ENCODE measurements around the gene PAPOLA. TPM values are rescaled to one million over a fixed set of nuclear protein-coding genes. Genes with fewer than 3 reads are reported as not detected.

PAPOLA gene
- total RNA-seq, 1 donor from 2014 or later: 188 TPM

DNA sequence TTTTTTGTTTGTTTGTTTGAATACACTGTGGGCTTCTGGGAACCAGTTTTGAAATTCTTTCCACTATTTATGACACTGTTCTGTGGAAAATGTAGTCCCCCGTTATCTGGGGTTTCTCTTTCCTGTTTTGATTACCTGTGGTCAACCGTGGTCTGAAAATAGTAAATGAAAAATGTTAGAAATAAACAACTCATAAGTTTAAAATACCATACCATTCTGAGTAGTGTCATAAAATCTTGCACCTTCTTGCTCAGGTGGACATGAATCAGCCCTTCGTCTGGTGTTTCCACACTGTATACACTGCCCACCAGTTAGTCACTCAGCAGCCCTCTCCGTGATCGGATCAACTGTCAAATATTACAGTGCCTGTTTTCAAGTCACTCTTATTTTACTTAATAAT is 5.1 kb upstream of the PAPOLA start:
- Mint-ChIP-seq H3K4me3 (ENCODE audit: unreplicated experiment) (no peak overlapping the region), H3K9me3 (ENCODE audit: unreplicated experiment) (no peaks in the 10 kb centered on the region), H3K36me3 (ENCODE audit: low read depth, unreplicated experiment) (no peaks in the 10 kb centered on the region), H3K4me1 (ENCODE audit: low read depth, unreplicated experiment) (no peaks in the 10 kb centered on the region), H3K27me3 (ENCODE audit: low read depth, unreplicated experiment) (no peaks in the 10 kb centered on the region), H3K27ac (ENCODE audit: unreplicated experiment) (no peak overlapping the region)
- Histone ChIP-seq H3K79me2 (ENCODE audit: insufficient read depth, low read length) (peaks cover 5% of the 10 kb centered on the region), H4K20me1 (ENCODE audit: insufficient read depth, low read length) (no peaks in the 10 kb centered on the region), H3K27ac (ENCODE audit: low read depth, low read length) (no peak overlapping the region), H3K27me3 (ENCODE audit: insufficient read depth, low read length) (no peaks in the 10 kb centered on the region), H3K9me3 (ENCODE audit: insufficient read depth, low read depth, low read length) (no peaks in the 10 kb centered on the region), H2AFZ (ENCODE audit: low read depth, low read length) (no peak overlapping the region), H3K4me1 (ENCODE audit: insufficient read depth, low read length) (peaks cover 5% of the 10 kb centered on the region), H3K4me3 (ENCODE audit: insufficient read depth, low read depth, low read length) (no peak overlapping the region), H3K36me3 (ENCODE audit: insufficient read depth, low read length) (no peaks in the 10 kb centered on the region), H3K4me2 (ENCODE audit: low read length) (no peak overlapping the region), H3K9ac (ENCODE audit: low read length) (no peak overlapping the region)
- TF ChIP-seq, protein P1, sequence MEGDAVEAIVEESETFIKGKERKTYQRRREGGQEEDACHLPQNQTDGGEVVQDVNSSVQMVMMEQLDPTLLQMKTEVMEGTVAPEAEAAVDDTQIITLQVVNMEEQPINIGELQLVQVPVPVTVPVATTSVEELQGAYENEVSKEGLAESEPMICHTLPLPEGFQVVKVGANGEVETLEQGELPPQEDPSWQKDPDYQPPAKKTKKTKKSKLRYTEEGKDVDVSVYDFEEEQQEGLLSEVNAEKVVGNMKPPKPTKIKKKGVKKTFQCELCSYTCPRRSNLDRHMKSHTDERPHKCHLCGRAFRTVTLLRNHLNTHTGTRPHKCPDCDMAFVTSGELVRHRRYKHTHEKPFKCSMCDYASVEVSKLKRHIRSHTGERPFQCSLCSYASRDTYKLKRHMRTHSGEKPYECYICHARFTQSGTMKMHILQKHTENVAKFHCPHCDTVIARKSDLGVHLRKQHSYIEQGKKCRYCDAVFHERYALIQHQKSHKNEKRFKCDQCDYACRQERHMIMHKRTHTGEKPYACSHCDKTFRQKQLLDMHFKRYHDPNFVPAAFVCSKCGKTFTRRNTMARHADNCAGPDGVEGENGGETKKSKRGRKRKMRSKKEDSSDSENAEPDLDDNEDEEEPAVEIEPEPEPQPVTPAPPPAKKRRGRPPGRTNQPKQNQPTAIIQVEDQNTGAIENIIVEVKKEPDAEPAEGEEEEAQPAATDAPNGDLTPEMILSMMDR (IDR thresholded peaks at IDR 0.05; ENCODE audit: insufficient read depth, low read depth, low read length): no peak
- TF ChIP-seq EZH2 (IDR thresholded peaks at IDR 0.05; ENCODE audit: insufficient read depth, low read length): no peak
- DNase-seq (ENCODE audit: low read depth) (no peak), FAIRE-seq (no peak)

GRCh38 chr14:96497586-96497985 is 4.6 kb upstream of the PAPOLA start:
- peaks cover 9% of the 10 kb centered on the region for H3K79me2 ChIP-seq (ENCODE audit: insufficient read depth, low read length)
- no peaks in the 10 kb centered on the region for H3K36me3 ChIP-seq (ENCODE audit: insufficient read depth, low read length)
- H3K27me3 ChIP-seq (ENCODE audit: insufficient read depth, low read length): no peaks in the 10 kb centered on the region
- no peaks in the 10 kb centered on the region for H3K9me3 Mint-ChIP-seq (ENCODE audit: unreplicated experiment)
- H3K4me3 ChIP-seq (ENCODE audit: insufficient read depth, low read depth, low read length): no peak overlapping the region
- H3K27me3 Mint-ChIP-seq (ENCODE audit: low read depth, unreplicated experiment): no peaks in the 10 kb centered on the region
- FAIRE-seq (no peak), DNase-seq (ENCODE audit: low read depth) (no peak)
- H3K4me3 Mint-ChIP-seq (ENCODE audit: unreplicated experiment): no peak overlapping the region
- H3K4me2 ChIP-seq (ENCODE audit: low read length): no peak overlapping the region
- TF ChIP-seq, protein P1 (IDR thresholded peaks at IDR 0.05; ENCODE audit: insufficient read depth, low read depth, low read length): no peak
- TF ChIP-seq EZH2 (IDR thresholded peaks at IDR 0.05; ENCODE audit: insufficient read depth, low read length): no peak
- H2AFZ ChIP-seq (ENCODE audit: low read depth, low read length): no peak overlapping the region
- no peaks in the 10 kb centered on the region for H4K20me1 ChIP-seq (ENCODE audit: insufficient read depth, low read length)
- H3K27ac Mint-ChIP-seq (ENCODE audit: unreplicated experiment): no peak overlapping the region
- no peak overlapping the region for H3K27ac ChIP-seq (ENCODE audit: low read depth, low read length)
- no peaks in the 10 kb centered on the region for H3K4me1 Mint-ChIP-seq (ENCODE audit: low read depth, unreplicated experiment)
- no peak overlapping the region for H3K9ac ChIP-seq (ENCODE audit: low read length)
- no peaks in the 10 kb centered on the region for H3K36me3 Mint-ChIP-seq (ENCODE audit: low read depth, unreplicated experiment)
- H3K9me3 ChIP-seq (ENCODE audit: insufficient read depth, low read depth, low read length): no peaks in the 10 kb centered on the region
- peaks cover 5% of the 10 kb centered on the region for H3K4me1 ChIP-seq (ENCODE audit: insufficient read depth, low read length)

GRCh38 chr14:96501217-96501739 is 904 bp upstream of the PAPOLA start:
- H3K4me2 ChIP-seq (ENCODE audit: low read length): peak overlapping the region; percentile 84
- no peak for FAIRE-seq

More at GRCh38 chr14:96501217-96501739, 904 bp upstream of the PAPOLA start:
- H3K36me3 ChIP-seq (ENCODE audit: insufficient read depth, low read length): no peaks in the 10 kb centered on the region
- H3K27ac Mint-ChIP-seq (ENCODE audit: unreplicated experiment): peak overlapping the region; percentile 94
- peak overlapping the region; percentile 95 for H3K27ac ChIP-seq (ENCODE audit: low read depth, low read length)
- no peaks in the 10 kb centered on the region for H3K36me3 Mint-ChIP-seq (ENCODE audit: low read depth, unreplicated experiment)
- peak overlapping the region; percentile 94 for H3K9ac ChIP-seq (ENCODE audit: low read length)
- peak overlapping the region; percentile 100 for H3K4me3 Mint-ChIP-seq (ENCODE audit: unreplicated experiment)
- H3K4me1 ChIP-seq (ENCODE audit: insufficient read depth, low read length): peaks cover 9% of the 10 kb centered on the region
- H3K27me3 Mint-ChIP-seq (ENCODE audit: low read depth, unreplicated experiment): no peaks in the 10 kb centered on the region
- H4K20me1 ChIP-seq (ENCODE audit: insufficient read depth, low read length): peaks cover 36% of the 10 kb centered on the region
- H3K27me3 ChIP-seq (ENCODE audit: insufficient read depth, low read length): no peaks in the 10 kb centered on the region
- DNase-seq (ENCODE audit: low read depth): no peak
- H3K4me1 Mint-ChIP-seq (ENCODE audit: low read depth, unreplicated experiment): peaks cover 13% of the 10 kb centered on the region
- H3K9me3 ChIP-seq (ENCODE audit: insufficient read depth, low read depth, low read length): no peaks in the 10 kb centered on the region
- peak overlapping the region; percentile 84 for H2AFZ ChIP-seq (ENCODE audit: low read depth, low read length)
- H3K79me2 ChIP-seq (ENCODE audit: insufficient read depth, low read length): peaks cover 46% of the 10 kb centered on the region
- no peak for TF ChIP-seq EZH2 (IDR thresholded peaks at IDR 0.05; ENCODE audit: insufficient read depth, low read length)
- TF ChIP-seq, protein P1 (IDR thresholded peaks at IDR 0.05; ENCODE audit: insufficient read depth, low read depth, low read length): no peak
- H3K9me3 Mint-ChIP-seq (ENCODE audit: unreplicated experiment): no peaks in the 10 kb centered on the region
- peak overlapping the region; percentile 93 for H3K4me3 ChIP-seq (ENCODE audit: insufficient read depth, low read depth, low read length)
